ENCODE results near the gene MAP2K1. TPM values are rescaled to one million over a fixed set of nuclear protein-coding genes. Genes with fewer than 3 reads are reported as not detected.

The MAP2K1 gene
- polyA plus RNA-seq, 4 donors = 18.6 to 29.8 (median 21.2) TPM

DNA sequence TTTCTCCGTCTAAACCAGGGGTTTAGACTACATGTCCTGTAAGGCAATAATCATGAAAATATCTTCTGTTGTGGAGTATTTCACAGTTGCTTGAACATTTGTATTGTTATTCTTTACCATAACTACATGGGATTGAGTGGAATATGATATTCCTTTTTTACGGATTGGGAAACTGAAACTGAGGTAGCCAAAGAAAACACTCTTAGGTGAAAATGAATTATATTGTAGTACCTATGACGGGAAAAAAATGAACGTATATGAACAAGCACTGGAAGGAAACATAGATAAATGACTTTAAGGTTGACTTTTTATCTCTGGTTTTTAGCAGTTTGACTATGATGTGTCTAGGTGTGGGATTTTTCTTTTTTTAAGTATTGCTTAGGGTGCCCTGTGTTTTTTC lies 35.6 kb downstream of the MAP2K1 start:
- H3K27ac ChIP-seq (ENCODE audit: low read depth in 1 of 3, low read length in 2 of 3) = no peak overlapping the region
- FAIRE-seq = no peak
- DNase-seq = no peak
- WGBS, 3 donors = 93 to 96% (median 95%) methylated on average over 4 of the region's 4 CpGs
- H3K4me3 ChIP-seq (ENCODE audit: low read depth in 1 of 3, low read length in 3 of 3) = no peak overlapping the region
- no peaks in the 10 kb centered on the region for H3K4me1 ChIP-seq (ENCODE audit: control insufficient read depth in 3 of 3, insufficient read depth in 2 of 3, low read depth in 1 of 3, low read length in 2 of 3)
- peaks cover 0 to 3% of the 10 kb centered on the region in 2 donors for H3K9me3 ChIP-seq (ENCODE audit: control insufficient read depth in 2 of 2, insufficient read depth in 1 of 2, low read depth in 1 of 2, low read length in 1 of 2)
- no peaks in the 10 kb centered on the region for H3K27me3 ChIP-seq (ENCODE audit: control insufficient read depth in 3 of 3, insufficient read depth in 3 of 3, low read length in 3 of 3)
- peaks cover 0 to 3% (median 2%) of the 10 kb centered on the region in 3 donors for H3K36me3 ChIP-seq (ENCODE audit: control insufficient read depth in 3 of 3, insufficient read depth in 2 of 3, low read depth in 1 of 3, low read length in 3 of 3)

DNA sequence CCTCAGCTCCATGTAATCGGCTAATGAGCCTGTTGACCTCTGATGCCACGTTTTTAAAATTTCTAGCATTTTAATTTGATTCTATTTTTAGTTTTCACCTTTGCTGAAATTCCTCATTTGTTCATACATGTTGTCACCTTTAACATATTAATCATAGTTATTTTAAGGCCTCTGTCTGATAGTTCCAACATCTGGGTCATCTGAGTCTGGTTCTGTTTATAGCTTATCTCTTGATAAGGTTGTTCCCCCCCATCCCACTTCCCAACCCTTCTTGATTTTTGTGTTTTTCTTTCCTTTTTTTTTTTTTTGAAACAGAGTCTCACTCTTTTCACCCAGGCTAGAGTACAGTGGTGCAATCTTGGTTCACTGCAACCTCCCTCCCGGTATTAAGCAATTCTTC lies 36.4 kb downstream of the MAP2K1 start:
- Histone ChIP-seq H3K27ac (ENCODE audit: low read depth in 1 of 3, low read length in 2 of 3) (no peak overlapping the region), H3K4me3 (ENCODE audit: low read depth in 1 of 3, low read length in 3 of 3) (no peak overlapping the region), H3K27me3 (ENCODE audit: control insufficient read depth in 3 of 3, insufficient read depth in 3 of 3, low read length in 3 of 3) (no peaks in the 10 kb centered on the region), H3K4me1 (ENCODE audit: control insufficient read depth in 3 of 3, insufficient read depth in 2 of 3, low read depth in 1 of 3, low read length in 2 of 3) (no peaks in the 10 kb centered on the region), H3K36me3 (ENCODE audit: control insufficient read depth in 3 of 3, insufficient read depth in 2 of 3, low read depth in 1 of 3, low read length in 3 of 3) (peaks cover 0 to 3% (median 2%) of the 10 kb centered on the region in 3 donors), H3K9me3 (ENCODE audit: control insufficient read depth in 2 of 2, insufficient read depth in 1 of 2, low read depth in 1 of 2, low read length in 1 of 2) (peaks cover 0 to 3% of the 10 kb centered on the region in 2 donors)
- 92 to 96% (median 95%) methylated on average over 3 of the region's 3 CpGs for WGBS, 3 donors
- DNase-seq = no peak
- FAIRE-seq = no peak

DNA sequence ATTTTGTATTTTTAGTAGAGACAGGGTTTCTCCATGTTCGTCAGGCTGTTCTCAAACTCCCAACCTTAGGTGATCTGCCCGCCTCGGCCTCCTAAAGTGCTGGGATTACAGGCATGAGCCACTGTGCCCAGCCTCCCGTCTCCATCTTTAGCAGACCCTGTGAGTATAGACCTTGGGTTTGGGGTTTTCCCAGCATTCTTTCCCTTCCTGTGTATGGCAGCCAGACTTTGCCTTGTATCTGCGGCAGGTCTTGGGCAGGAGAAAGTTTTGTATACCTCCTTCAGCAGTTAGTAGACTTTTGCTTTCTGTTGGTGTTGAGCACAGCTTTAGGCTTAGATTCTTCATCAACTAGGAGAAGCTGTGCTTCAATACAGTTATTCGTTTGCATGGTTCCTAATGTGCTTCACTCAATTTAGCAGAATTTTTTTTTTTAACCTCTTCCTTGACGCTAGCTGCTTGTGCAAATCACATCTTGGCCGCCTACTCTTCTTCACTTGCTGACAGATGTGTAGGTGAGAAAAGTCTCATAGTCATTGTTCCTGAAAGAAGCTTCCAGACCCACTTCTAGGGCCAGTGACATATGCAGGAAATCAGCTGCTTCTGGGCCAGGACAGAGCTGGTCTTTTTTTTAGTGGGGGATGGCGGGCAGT lies 38.4 kb downstream of the MAP2K1 start:
- Histone ChIP-seq H3K27ac (ENCODE audit: low read depth in 1 of 3, low read length in 2 of 3) (no peak overlapping the region), H3K4me1 (ENCODE audit: control insufficient read depth in 3 of 3, insufficient read depth in 2 of 3, low read depth in 1 of 3, low read length in 2 of 3) (no peaks in the 10 kb centered on the region), H3K4me3 (ENCODE audit: low read depth in 1 of 3, low read length in 3 of 3) (no peak overlapping the region), H3K36me3 (ENCODE audit: control insufficient read depth in 3 of 3, insufficient read depth in 2 of 3, low read depth in 1 of 3, low read length in 3 of 3) (peaks cover 0 to 3% (median 2%) of the 10 kb centered on the region in 3 donors), H3K27me3 (ENCODE audit: control insufficient read depth in 3 of 3, insufficient read depth in 3 of 3, low read length in 3 of 3) (no peaks in the 10 kb centered on the region), H3K9me3 (ENCODE audit: control insufficient read depth in 2 of 2, insufficient read depth in 1 of 2, low read depth in 1 of 2, low read length in 1 of 2) (peaks cover 0 to 3% of the 10 kb centered on the region in 2 donors)
- FAIRE-seq (no peak), DNase-seq (no peak)
- WGBS, 3 donors = 89 to 93% (median 89%) methylated on average over 9 of the region's 9 CpGs

DNA sequence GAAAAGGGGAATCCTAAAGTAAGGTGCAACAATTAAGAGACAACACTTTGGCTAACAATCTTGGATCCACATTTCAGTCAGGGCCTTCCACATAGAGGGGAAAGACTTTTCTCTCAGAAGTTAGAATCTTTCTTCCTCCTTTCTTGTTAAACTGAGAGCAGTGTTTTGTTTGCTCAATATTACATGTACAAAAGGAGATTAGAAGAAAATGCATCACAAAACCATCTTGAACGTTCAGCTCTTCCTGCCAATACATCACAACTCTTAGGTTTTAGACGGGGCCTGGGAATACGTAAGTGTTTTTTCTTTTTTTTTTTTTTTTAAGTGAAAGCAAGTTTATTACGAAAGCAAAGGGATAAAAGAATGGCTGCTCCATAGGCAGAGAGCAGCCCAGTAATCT lies 39.1 kb downstream of the MAP2K1 start:
- Histone ChIP-seq H3K27ac (ENCODE audit: low read depth in 1 of 3, low read length in 2 of 3) (no peak overlapping the region), H3K4me1 (ENCODE audit: control insufficient read depth in 3 of 3, insufficient read depth in 2 of 3, low read depth in 1 of 3, low read length in 2 of 3) (no peaks in the 10 kb centered on the region), H3K9me3 (ENCODE audit: control insufficient read depth in 2 of 2, insufficient read depth in 1 of 2, low read depth in 1 of 2, low read length in 1 of 2) (peaks cover 0 to 3% of the 10 kb centered on the region in 2 donors), H3K36me3 (ENCODE audit: control insufficient read depth in 3 of 3, insufficient read depth in 2 of 3, low read depth in 1 of 3, low read length in 3 of 3) (peaks cover 0 to 3% (median 2%) of the 10 kb centered on the region in 3 donors), H3K4me3 (ENCODE audit: low read depth in 1 of 3, low read length in 3 of 3) (no peak overlapping the region), H3K27me3 (ENCODE audit: control insufficient read depth in 3 of 3, insufficient read depth in 3 of 3, low read length in 3 of 3) (no peaks in the 10 kb centered on the region)
- WGBS, 3 donors = 82 to 96% (median 93%) methylated on average over 4 of the region's 4 CpGs
- no peak for DNase-seq
- FAIRE-seq = no peak

DNA sequence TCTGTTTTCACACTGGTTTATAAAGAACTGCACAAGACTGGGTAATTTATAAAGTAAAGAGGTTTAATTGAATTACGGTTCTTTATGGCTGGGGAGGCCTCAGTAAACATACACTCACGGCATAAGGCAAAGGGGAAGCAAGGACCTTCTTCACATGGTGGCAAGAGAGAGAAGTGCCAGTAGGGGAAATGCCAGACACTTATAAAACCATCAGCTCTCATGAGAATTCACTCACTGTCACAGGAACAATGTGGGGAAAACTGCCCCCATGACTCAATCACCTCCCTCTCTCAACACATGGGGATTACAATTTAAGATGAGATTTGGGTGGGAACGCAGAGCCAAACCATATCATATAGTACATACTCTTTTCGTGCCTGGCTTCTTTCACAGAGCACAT lies 42.4 kb downstream of the MAP2K1 start:
- Histone ChIP-seq H3K4me3 (ENCODE audit: low read depth in 1 of 3, low read length in 3 of 3) (no peak overlapping the region), H3K4me1 (ENCODE audit: control insufficient read depth in 3 of 3, insufficient read depth in 2 of 3, low read depth in 1 of 3, low read length in 2 of 3) (peaks cover 0 to 2% (median 0%) of the 10 kb centered on the region in 3 donors), H3K27ac (ENCODE audit: low read depth in 1 of 3, low read length in 2 of 3) (no peak overlapping the region), H3K27me3 (ENCODE audit: control insufficient read depth in 3 of 3, insufficient read depth in 3 of 3, low read length in 3 of 3) (no peaks in the 10 kb centered on the region), H3K9me3 (ENCODE audit: control insufficient read depth in 2 of 2, insufficient read depth in 1 of 2, low read depth in 1 of 2, low read length in 1 of 2) (peaks cover 0 to 1% of the 10 kb centered on the region in 2 donors), H3K36me3 (ENCODE audit: control insufficient read depth in 3 of 3, insufficient read depth in 2 of 3, low read depth in 1 of 3, low read length in 3 of 3) (peaks cover 0 to 2% (median 0%) of the 10 kb centered on the region in 3 donors)
- FAIRE-seq = no peak
- 83 to 87% (median 86%) methylated on average over 4 of the region's 4 CpGs for WGBS, 3 donors
- no peak for DNase-seq

DNA sequence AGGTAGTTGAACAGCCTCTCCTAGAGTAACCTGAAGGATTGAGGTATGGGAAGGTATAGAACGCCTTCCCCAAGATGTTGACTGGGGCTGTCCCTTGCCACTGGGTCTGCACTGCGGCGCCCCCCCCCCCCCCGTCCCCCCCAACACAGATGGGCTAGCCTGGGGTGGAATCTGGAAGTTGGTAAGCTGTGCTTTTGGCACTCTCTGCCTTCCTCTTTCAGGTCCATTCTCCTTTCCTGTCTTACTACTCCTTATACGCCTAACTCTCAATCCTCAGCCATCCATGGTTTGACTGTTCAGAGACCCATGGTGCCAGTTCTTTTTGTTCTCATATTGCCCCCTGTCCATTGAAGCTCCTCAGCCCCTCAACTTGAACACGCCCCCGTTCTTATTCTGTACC lies 42.8 kb downstream of the MAP2K1 start:
- H3K4me1 ChIP-seq (ENCODE audit: control insufficient read depth in 3 of 3, insufficient read depth in 2 of 3, low read depth in 1 of 3, low read length in 2 of 3) = peaks cover 0 to 2% (median 0%) of the 10 kb centered on the region in 3 donors
- 90 to 99% (median 98%) methylated on average over 4 to 6 of the region's 7 CpGs for WGBS, 3 donors
- no peak for FAIRE-seq

DNA sequence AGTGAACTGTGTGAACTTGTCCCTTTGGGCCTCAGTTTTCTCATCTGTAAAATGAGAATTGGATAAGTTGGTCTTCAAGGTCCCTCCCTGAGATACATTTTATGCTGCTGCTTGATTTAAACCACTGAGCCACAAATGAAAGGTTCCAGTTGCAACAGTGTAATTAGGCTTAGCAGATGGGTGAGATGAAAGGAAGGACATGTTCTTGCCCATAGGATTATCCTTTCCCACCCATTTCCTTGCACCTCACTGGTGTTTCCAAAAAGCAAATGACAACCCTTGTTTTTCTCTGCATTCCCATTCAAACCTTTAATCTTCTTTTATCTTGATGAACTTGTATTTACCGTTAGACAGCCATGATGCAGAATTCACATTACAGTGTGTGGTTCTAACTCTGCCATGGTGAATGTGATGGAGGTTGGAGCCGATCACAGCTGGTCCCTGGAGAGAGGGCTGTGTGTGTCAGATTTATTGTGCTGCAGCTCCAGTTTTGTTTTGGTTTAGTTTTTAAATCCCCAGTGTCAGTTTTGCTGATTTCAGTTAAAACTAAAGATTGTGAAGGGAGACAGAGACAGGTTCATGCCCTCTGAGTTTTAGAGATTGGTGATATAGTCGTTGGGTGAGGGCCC lies 44.0 kb downstream of the MAP2K1 start:
- DNase-seq (no peak), FAIRE-seq (no peak)
- peaks cover 0 to 6% (median 0%) of the 10 kb centered on the region in 3 donors for H3K36me3 ChIP-seq (ENCODE audit: control insufficient read depth in 3 of 3, insufficient read depth in 2 of 3, low read depth in 1 of 3, low read length in 3 of 3)
- H3K4me1 ChIP-seq (ENCODE audit: control insufficient read depth in 3 of 3, insufficient read depth in 2 of 3, low read depth in 1 of 3, low read length in 2 of 3) = peaks cover 0 to 2% (median 0%) of the 10 kb centered on the region in 3 donors
- H3K9me3 ChIP-seq (ENCODE audit: control insufficient read depth in 2 of 2, insufficient read depth in 1 of 2, low read depth in 1 of 2, low read length in 1 of 2) = no peaks in the 10 kb centered on the region
- 61 to 67% (median 66%) methylated on average over 3 of the region's 3 CpGs for WGBS, 3 donors
- no peak overlapping the region for H3K27ac ChIP-seq (ENCODE audit: low read depth in 1 of 3, low read length in 2 of 3)
- no peaks in the 10 kb centered on the region for H3K27me3 ChIP-seq (ENCODE audit: control insufficient read depth in 3 of 3, insufficient read depth in 3 of 3, low read length in 3 of 3)
- H3K4me3 ChIP-seq (ENCODE audit: low read depth in 1 of 3, low read length in 3 of 3) = no peak overlapping the region

More for the DNA sequence above, 42.8 kb downstream of the MAP2K1 start:
- H3K9me3 ChIP-seq (ENCODE audit: control insufficient read depth in 2 of 2, insufficient read depth in 1 of 2, low read depth in 1 of 2, low read length in 1 of 2) = no peaks in the 10 kb centered on the region
- H3K4me3 ChIP-seq (ENCODE audit: low read depth in 1 of 3, low read length in 3 of 3) = no peak overlapping the region
- H3K36me3 ChIP-seq (ENCODE audit: control insufficient read depth in 3 of 3, insufficient read depth in 2 of 3, low read depth in 1 of 3, low read length in 3 of 3) = peaks cover 0 to 2% (median 0%) of the 10 kb centered on the region in 3 donors
- DNase-seq = no peak
- no peak overlapping the region for H3K27ac ChIP-seq (ENCODE audit: low read depth in 1 of 3, low read length in 2 of 3)
- no peaks in the 10 kb centered on the region for H3K27me3 ChIP-seq (ENCODE audit: control insufficient read depth in 3 of 3, insufficient read depth in 3 of 3, low read length in 3 of 3)

DNA sequence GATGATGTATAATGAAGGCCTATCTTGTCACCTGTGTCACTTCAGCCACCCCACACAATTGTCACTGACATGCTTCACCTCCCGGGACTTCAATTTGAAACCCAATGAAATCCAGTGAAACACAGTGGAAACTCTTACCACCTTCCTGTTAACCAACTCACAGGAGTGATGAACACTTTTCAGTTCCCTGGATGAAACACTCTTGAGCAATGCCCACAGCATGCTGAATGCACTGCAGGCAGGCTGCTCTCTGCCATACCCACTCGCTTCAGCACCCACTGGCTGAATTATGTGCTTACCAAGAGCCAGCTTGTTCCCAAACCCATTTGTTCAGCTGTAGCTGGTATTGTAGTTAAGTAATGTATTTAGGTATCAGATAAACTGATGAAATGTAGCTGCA lies 47.0 kb downstream of the MAP2K1 start:
- 93 to 97% (median 93%) methylated on average over 2 of the region's 2 CpGs for WGBS, 3 donors
- no peaks in the 10 kb centered on the region for H3K9me3 ChIP-seq (ENCODE audit: control insufficient read depth in 2 of 2, insufficient read depth in 1 of 2, low read depth in 1 of 2, low read length in 1 of 2)
- H3K4me1 ChIP-seq (ENCODE audit: control insufficient read depth in 3 of 3, insufficient read depth in 2 of 3, low read depth in 1 of 3, low read length in 2 of 3) = peaks cover 0 to 2% (median 0%) of the 10 kb centered on the region in 3 donors
- FAIRE-seq (no peak), DNase-seq (no peak)
- H3K36me3 ChIP-seq (ENCODE audit: control insufficient read depth in 3 of 3, insufficient read depth in 2 of 3, low read depth in 1 of 3, low read length in 3 of 3) = peaks cover 5 to 20% (median 8%) of the 10 kb centered on the region in 3 donors
- no peak overlapping the region for H3K4me3 ChIP-seq (ENCODE audit: low read depth in 1 of 3, low read length in 3 of 3)
- no peak overlapping the region for H3K27ac ChIP-seq (ENCODE audit: low read depth in 1 of 3, low read length in 2 of 3)
- H3K27me3 ChIP-seq (ENCODE audit: control insufficient read depth in 3 of 3, insufficient read depth in 3 of 3, low read length in 3 of 3) = no peaks in the 10 kb centered on the region

All from small intestine (tissue), 7 donors.